Central memory CD8-positive, alpha-beta T cell (primary cell): ENCODE data around the gene NAPEPLD.
"Not testable (repeated sequence)": the region's sequence is repeated elsewhere in the genome, so short reads cannot be mapped to it uniquely, and the experiment has no call there.

Experiments used
- ATAC-seq: fragments of 150-1000 bp; cut with Tn5 transposase; replicated peaks from 2 replicates; pipeline ENCODE4 v1.10.0; 2022; ENCODE audit warnings: mild to moderate bottlenecking, moderate FRiP score, moderate number of reproducible peaks; ENCODE audit not compliant: poor library complexity, severe bottlenecking; ENCODE audit errors: extremely low read depth
- DNase-seq, 2 donors: peaks; one replicate each; pipeline ENCODE4 v3.0.0; 2021; ENCODE audit warnings: low spot score in 2 of 2
- H3K27ac Mint-ChIP-seq: one replicate; pipeline ENCODE4 v1.8.0; 2022; ENCODE audit warnings: low read depth, mild to moderate bottlenecking, moderate library complexity, mixed read lengths
- H3K27me3 Mint-ChIP-seq: one replicate; pipeline ENCODE4 v1.8.0; 2022; ENCODE audit warnings: mixed read lengths
- H3K36me3 Mint-ChIP-seq: one replicate; pipeline ENCODE4 v1.8.0; 2022; ENCODE audit warnings: mild to moderate bottlenecking, moderate library complexity, mixed read lengths; ENCODE audit not compliant: insufficient read depth
- H3K4me1 Mint-ChIP-seq: one replicate; pipeline ENCODE4 v1.8.0; 2022; ENCODE audit warnings: mixed read lengths
- H3K4me3 Mint-ChIP-seq: one replicate; pipeline ENCODE4 v1.8.0; 2022; ENCODE audit warnings: mild to moderate bottlenecking, moderate library complexity, mixed read lengths
- H3K9me3 Mint-ChIP-seq: one replicate; pipeline ENCODE4 v1.8.0; 2022; ENCODE audit warnings: mixed read lengths

The NAPEPLD gene

GRCh38 chr7:103083210-103083609 is 65.7 kb downstream of the NAPEPLD start:
- Mint-ChIP-seq H3K36me3 (peaks cover 24% of the 10 kb centered on the region), H3K27ac (no peak overlapping the region), H3K4me3 (no peak overlapping the region), H3K27me3 (no peaks in the 10 kb centered on the region), H3K4me1 (peaks cover 11% of the 10 kb centered on the region), H3K9me3 (no peaks in the 10 kb centered on the region)
- DNase-seq (no peak), ATAC-seq (no peak)

GRCh38 chr7:103082497-103082896 is 66.4 kb downstream of the NAPEPLD start:
- Mint-ChIP-seq H3K4me3 (no peak overlapping the region), H3K27me3 (no peaks in the 10 kb centered on the region), H3K36me3 (peaks cover 21% of the 10 kb centered on the region)

GRCh38 chr7:103080923-103081322 is 68.0 kb downstream of the NAPEPLD start:
- DNase-seq, result no peak
- no peaks in the 10 kb centered on the region for H3K27me3 Mint-ChIP-seq
- H3K36me3 Mint-ChIP-seq, result peaks cover 18% of the 10 kb centered on the region
- H3K4me3 Mint-ChIP-seq, result no peak overlapping the region
- ATAC-seq, result no peak
- H3K4me1 Mint-ChIP-seq, result peaks cover 13% of the 10 kb centered on the region
- no peaks in the 10 kb centered on the region for H3K9me3 Mint-ChIP-seq
- H3K27ac Mint-ChIP-seq, result no peak overlapping the region

More at GRCh38 chr7:103082497-103082896, 66.4 kb downstream of the NAPEPLD start:
- Mint-ChIP-seq H3K27ac (no peak overlapping the region), H3K4me1 (peaks cover 13% of the 10 kb centered on the region), H3K9me3 (no peaks in the 10 kb centered on the region)
- ATAC-seq (no peak), DNase-seq (no peak)

GRCh38 chr7:103079836-103080235 is 69.1 kb downstream of the NAPEPLD start:
- DNase-seq, result no peak
- Mint-ChIP-seq H3K4me3 (no peak overlapping the region), H3K27me3 (no peaks in the 10 kb centered on the region), H3K4me1 (peaks cover 18% of the 10 kb centered on the region), H3K27ac (no peak overlapping the region), H3K36me3 (peaks cover 15% of the 10 kb centered on the region), H3K9me3 (no peaks in the 10 kb centered on the region)
- ATAC-seq, result no peak

GRCh38 chr7:103078226-103078625 is 70.7 kb downstream of the NAPEPLD start:
- not testable (repeated sequence) for H3K4me3 Mint-ChIP-seq, H3K27me3 Mint-ChIP-seq, H3K9me3 Mint-ChIP-seq, DNase-seq, H3K36me3 Mint-ChIP-seq, H3K27ac Mint-ChIP-seq, ATAC-seq
- peaks cover 28% of the 10 kb centered on the region for H3K4me1 Mint-ChIP-seq

- Mint-ChIP-seq H3K27ac (no peak overlapping the region), H3K4me3 (no peak overlapping the region), H3K4me1 (peaks cover 22% of the 10 kb centered on the region), H3K36me3 (peaks cover 6% of the 10 kb centered on the region), H3K9me3 (no peaks in the 10 kb centered on the region), H3K27me3 (no peaks in the 10 kb centered on the region)
- ATAC-seq (no peak), DNase-seq (no peak)
These were observed 71.6 kb downstream of the NAPEPLD start for GRCh38 chr7:103077318-103077717.

- peaks cover 6% of the 10 kb centered on the region for H3K36me3 Mint-ChIP-seq
- no peaks in the 10 kb centered on the region for H3K27me3 Mint-ChIP-seq
- H3K9me3 Mint-ChIP-seq, result no peaks in the 10 kb centered on the region
- no peak for DNase-seq
- peaks cover 22% of the 10 kb centered on the region for H3K4me1 Mint-ChIP-seq
- no peak for ATAC-seq
- H3K27ac Mint-ChIP-seq, result no peak overlapping the region
- H3K4me3 Mint-ChIP-seq, result no peak overlapping the region
These were observed 72.1 kb downstream of the NAPEPLD start for GRCh38 chr7:103076764-103077163.

- Mint-ChIP-seq H3K27ac (peak overlapping the region; percentile 81), H3K4me1 (peaks cover 22% of the 10 kb centered on the region), H3K36me3 (peaks cover 6% of the 10 kb centered on the region), H3K27me3 (no peaks in the 10 kb centered on the region), H3K4me3 (peak overlapping the region; percentile 89), H3K9me3 (no peaks in the 10 kb centered on the region)
- peak in 1 of 2 donors; percentile 51 for DNase-seq
- peak; percentile 74 for ATAC-seq
These were observed 73.5 kb downstream of the NAPEPLD start for GRCh38 chr7:103075337-103075918.

- DNase-seq, result peak; percentile 82
- Mint-ChIP-seq H3K27ac (peak within 1 kb of the TSS; percentile 81), H3K4me1 (peaks cover 22% of the 10 kb centered on the region), H3K4me3 (peak within 1 kb of the TSS; percentile 89), H3K9me3 (no peaks in the 10 kb centered on the region), H3K27me3 (no peaks in the 10 kb centered on the region), H3K36me3 (peaks cover 6% of the 10 kb centered on the region)
- peak; percentile 79 for ATAC-seq
These were observed 74.2 kb downstream of the NAPEPLD start, which contains the start of the genes ARMC10 and FBXL13 for GRCh38 chr7:103074519-103075336. Gene ARMC10, plus strand, starts transcription at chr7:103075140. Its CDS starts 133 bp downstream, at chr7:103075273. Gene FBXL13, minus strand, starts transcription at chr7:103074796.

- DNase-seq (no peak), ATAC-seq (no peak)
- peaks cover 6% of the 10 kb centered on the region for H3K36me3 Mint-ChIP-seq
- H3K4me1 Mint-ChIP-seq, result peaks cover 22% of the 10 kb centered on the region
- H3K4me3 Mint-ChIP-seq, result peak overlapping the region; percentile 89
- no peaks in the 10 kb centered on the region for H3K9me3 Mint-ChIP-seq
- H3K27me3 Mint-ChIP-seq, result no peaks in the 10 kb centered on the region
- H3K27ac Mint-ChIP-seq, result peak overlapping the region; percentile 33
These were observed 74.8 kb downstream of the NAPEPLD start for GRCh38 chr7:103073989-103074518.

- DNase-seq (no peak), ATAC-seq (no peak)
- Mint-ChIP-seq H3K36me3 (peaks cover 2% of the 10 kb centered on the region), H3K4me3 (no peak overlapping the region), H3K4me1 (peaks cover 15% of the 10 kb centered on the region), H3K27ac (no peak overlapping the region), H3K9me3 (no peaks in the 10 kb centered on the region), H3K27me3 (no peaks in the 10 kb centered on the region)
These were observed 77.9 kb downstream of the NAPEPLD start for GRCh38 chr7:103071000-103071399.

GRCh38 chr7:103068414-103069403 is 80.2 kb downstream of the NAPEPLD start:
- ATAC-seq (no peak), DNase-seq (no peak)
- Mint-ChIP-seq H3K27me3 (no peaks in the 10 kb centered on the region), H3K27ac (no peak overlapping the region), H3K4me1 (no peaks in the 10 kb centered on the region), H3K9me3 (no peaks in the 10 kb centered on the region), H3K4me3 (no peak overlapping the region), H3K36me3 (no peaks in the 10 kb centered on the region)
